Measurements from ENCODE around the gene AUTS2.

Gene AUTS2

DNA sequence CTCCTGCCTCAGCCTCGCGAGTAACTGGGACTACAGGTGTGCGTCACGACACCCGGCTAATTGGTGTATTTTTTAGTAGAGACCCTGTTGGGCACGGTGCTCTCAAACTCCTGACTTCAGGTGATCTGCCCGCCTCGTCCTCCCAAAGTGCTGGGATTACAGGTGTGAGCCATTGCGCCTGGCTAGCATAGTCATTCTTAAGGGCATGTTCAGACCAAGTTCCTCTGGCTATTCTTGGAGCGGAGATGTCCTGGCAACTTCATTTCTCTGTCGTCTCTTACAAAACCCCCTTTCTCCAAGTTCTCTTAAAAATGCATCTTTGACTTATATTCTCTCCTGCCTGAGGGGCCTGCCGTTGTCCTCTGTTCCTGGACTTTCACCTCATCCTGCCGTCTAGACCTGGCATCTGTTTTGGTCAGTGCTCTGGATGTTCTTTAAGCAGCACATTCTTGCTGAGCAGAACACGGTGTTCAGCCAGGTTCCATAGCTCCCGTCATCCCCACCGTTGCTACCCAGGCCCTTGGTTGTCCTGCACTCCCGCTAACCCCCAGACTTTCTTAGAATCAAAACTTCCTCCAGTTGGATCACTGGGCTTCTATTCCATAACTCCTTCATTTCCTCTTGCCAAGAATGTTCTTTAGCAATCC is 1023.8 kb downstream of the AUTS2 start:
- no peak for DNase-seq
- Histone ChIP-seq H3K4me1 (ENCODE audit: control insufficient read depth, low read depth, low read length) (peaks cover 8% of the 10 kb centered on the region), H3K9ac (ENCODE audit: low read length) (no peak overlapping the region), H4K5ac (ENCODE audit: low read length) (no peak overlapping the region), H3K18ac (ENCODE audit: low read length) (no peak overlapping the region), H2BK5ac (ENCODE audit: low read length) (no peak overlapping the region), H4K8ac (ENCODE audit: low read depth, low read length) (no peak overlapping the region), H3K27ac (ENCODE audit: low read depth, low read length) (no peak overlapping the region), H3K56ac (ENCODE audit: low read length) (no peak overlapping the region), H3K79me2 (ENCODE audit: control insufficient read depth, insufficient read depth, low read length) (no peaks in the 10 kb centered on the region), H3K27me3 (ENCODE audit: insufficient read depth, low read length, poor library complexity) (no peaks in the 10 kb centered on the region), H3K36me3 (ENCODE audit: control insufficient read depth, insufficient read depth, low read length) (no peaks in the 10 kb centered on the region), H3K4ac (ENCODE audit: low read depth, low read length) (no peak overlapping the region), H3K79me1 (ENCODE audit: low read length) (no peaks in the 10 kb centered on the region), H2AK5ac (ENCODE audit: low read length) (no peak overlapping the region), H2BK120ac (ENCODE audit: low read depth, low read length) (no peak overlapping the region), H2BK15ac (replicated peaks; ENCODE audit: low read depth) (no peak overlapping the region), H3K4me2 (ENCODE audit: low read length) (no peak overlapping the region), H3K23ac (ENCODE audit: low read length) (no peak overlapping the region), H3K4me3 (ENCODE audit: low read length) (no peak overlapping the region)
- no CpG with 5 or more reads among the region's 17 CpGs for WGBS (ENCODE audit: extremely low coverage, insufficient coverage, low lambda C conversion rate)

DNA sequence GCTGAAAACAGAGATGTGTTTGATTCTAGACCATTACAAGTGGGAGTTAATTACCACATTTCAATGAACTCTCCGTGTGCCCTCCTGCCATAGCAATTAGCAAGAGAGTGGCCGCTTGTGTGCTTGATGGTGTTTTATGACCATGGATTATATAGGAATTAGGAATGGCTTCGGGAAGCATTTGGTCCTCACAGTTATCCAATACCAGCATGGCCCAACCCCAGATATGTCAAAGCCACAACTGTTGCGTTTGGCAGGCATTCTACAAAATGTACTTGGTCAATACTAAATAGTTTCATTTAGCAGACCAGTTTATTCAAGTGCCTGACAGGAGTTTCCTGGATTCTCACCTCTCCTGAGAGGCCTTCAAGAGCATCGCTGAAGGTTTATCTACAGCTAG is 1024.7 kb downstream of the AUTS2 start:
- no peak overlapping the region for H2BK120ac ChIP-seq (ENCODE audit: low read depth, low read length)
- H3K27me3 ChIP-seq (ENCODE audit: insufficient read depth, low read length, poor library complexity): no peaks in the 10 kb centered on the region
- DNase-seq: no peak
- H3K23ac ChIP-seq (ENCODE audit: low read length): no peak overlapping the region
- H3K4me3 ChIP-seq (ENCODE audit: low read length): no peak overlapping the region
- no peak overlapping the region for H2AK5ac ChIP-seq (ENCODE audit: low read length)
- H3K9ac ChIP-seq (ENCODE audit: low read length): no peak overlapping the region
- no peak overlapping the region for H3K18ac ChIP-seq (ENCODE audit: low read length)
- H3K79me1 ChIP-seq (ENCODE audit: low read length): no peaks in the 10 kb centered on the region
- no CpG with 5 or more reads among the region's 5 CpGs for WGBS (ENCODE audit: extremely low coverage, insufficient coverage, low lambda C conversion rate)
- no peak overlapping the region for H4K5ac ChIP-seq (ENCODE audit: low read length)
- H3K56ac ChIP-seq (ENCODE audit: low read length): no peak overlapping the region
- no peak overlapping the region for H3K4me2 ChIP-seq (ENCODE audit: low read length)
- H4K8ac ChIP-seq (ENCODE audit: low read depth, low read length): no peak overlapping the region
- no peaks in the 10 kb centered on the region for H3K36me3 ChIP-seq (ENCODE audit: control insufficient read depth, insufficient read depth, low read length)
- no peak overlapping the region for H3K4ac ChIP-seq (ENCODE audit: low read depth, low read length)
- no peak overlapping the region for H2BK5ac ChIP-seq (ENCODE audit: low read length)
- no peak overlapping the region for H2BK15ac ChIP-seq (replicated peaks; ENCODE audit: low read depth)
- H3K79me2 ChIP-seq (ENCODE audit: control insufficient read depth, insufficient read depth, low read length): no peaks in the 10 kb centered on the region
- H3K27ac ChIP-seq (ENCODE audit: low read depth, low read length): no peak overlapping the region
- H3K4me1 ChIP-seq (ENCODE audit: control insufficient read depth, low read depth, low read length): peaks cover 8% of the 10 kb centered on the region

DNA sequence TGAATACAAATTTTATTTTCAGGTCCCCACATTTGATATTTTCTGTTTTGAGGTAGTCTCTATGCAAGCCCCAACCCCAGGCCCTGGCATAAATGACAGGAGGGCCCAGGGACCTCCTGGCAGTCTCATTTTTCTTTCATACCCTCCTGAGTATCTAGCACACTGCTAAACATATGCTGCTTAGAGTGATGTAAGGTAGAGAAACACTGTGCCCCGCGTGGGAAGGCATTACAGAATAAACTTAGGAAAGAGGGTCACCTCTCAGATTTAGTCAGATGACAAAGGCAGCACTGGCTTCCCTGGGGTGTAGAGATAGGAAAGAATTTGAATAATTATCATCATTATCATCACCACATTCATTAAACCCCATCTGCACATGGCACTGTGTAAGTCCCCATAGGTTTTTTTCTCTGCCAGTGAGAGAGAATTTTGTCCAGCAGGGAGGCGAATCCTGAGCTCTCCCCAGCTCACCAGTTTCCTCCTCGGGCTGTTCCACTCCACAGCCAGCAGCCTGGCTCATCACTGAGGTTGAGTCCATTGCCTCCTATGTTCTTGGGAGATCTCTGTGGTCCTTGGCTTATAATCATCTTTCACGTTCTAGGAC is 1026.3 kb downstream of the AUTS2 start:
- Histone ChIP-seq H3K4ac (ENCODE audit: low read depth, low read length) (no peak overlapping the region), H3K18ac (ENCODE audit: low read length) (no peak overlapping the region), H3K23ac (ENCODE audit: low read length) (no peak overlapping the region), H3K9ac (ENCODE audit: low read length) (no peak overlapping the region), H2BK15ac (replicated peaks; ENCODE audit: low read depth) (no peak overlapping the region), H3K27ac (ENCODE audit: low read depth, low read length) (no peak overlapping the region), H2BK5ac (ENCODE audit: low read length) (no peak overlapping the region), H2BK120ac (ENCODE audit: low read depth, low read length) (no peak overlapping the region), H3K27me3 (ENCODE audit: insufficient read depth, low read length, poor library complexity) (no peaks in the 10 kb centered on the region), H4K5ac (ENCODE audit: low read length) (no peak overlapping the region), H2AK5ac (ENCODE audit: low read length) (no peak overlapping the region), H3K4me1 (ENCODE audit: control insufficient read depth, low read depth, low read length) (peaks cover 6% of the 10 kb centered on the region), H3K4me3 (ENCODE audit: low read length) (no peak overlapping the region), H3K79me2 (ENCODE audit: control insufficient read depth, insufficient read depth, low read length) (no peaks in the 10 kb centered on the region), H3K4me2 (ENCODE audit: low read length) (no peak overlapping the region), H3K36me3 (ENCODE audit: control insufficient read depth, insufficient read depth, low read length) (no peaks in the 10 kb centered on the region), H3K56ac (ENCODE audit: low read length) (no peak overlapping the region), H3K79me1 (ENCODE audit: low read length) (no peaks in the 10 kb centered on the region), H4K8ac (ENCODE audit: low read depth, low read length) (no peak overlapping the region)
- no peak for DNase-seq
- WGBS (ENCODE audit: extremely low coverage, insufficient coverage, low lambda C conversion rate): no CpG with 5 or more reads among the region's 5 CpGs

DNA sequence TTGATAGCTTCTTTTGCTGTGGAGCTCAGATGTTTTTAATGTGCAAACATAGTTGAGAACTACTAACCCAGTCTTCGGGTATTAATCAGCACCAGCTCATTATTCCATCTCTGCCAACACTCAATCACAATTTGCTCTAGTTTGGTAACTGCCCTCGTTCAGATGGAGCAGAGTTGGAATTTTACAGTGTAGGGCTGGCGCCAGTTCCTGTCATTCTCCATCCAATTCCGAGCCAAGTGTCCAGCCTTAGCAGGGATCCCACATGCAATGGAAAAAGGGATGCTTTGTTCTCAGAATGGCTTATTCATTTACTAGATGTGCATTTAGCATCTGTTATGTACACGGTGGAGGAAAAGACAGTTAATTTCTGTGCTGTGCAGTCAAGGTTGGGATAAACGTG is 1029.2 kb downstream of the AUTS2 start:
- no peak overlapping the region for H2BK5ac ChIP-seq (ENCODE audit: low read length)
- H2BK120ac ChIP-seq (ENCODE audit: low read depth, low read length): no peak overlapping the region
- no peak overlapping the region for H3K9ac ChIP-seq (ENCODE audit: low read length)
- no peak overlapping the region for H3K4me3 ChIP-seq (ENCODE audit: low read length)
- peaks cover 7% of the 10 kb centered on the region for H3K4me1 ChIP-seq (ENCODE audit: control insufficient read depth, low read depth, low read length)
- WGBS (ENCODE audit: extremely low coverage, insufficient coverage, low lambda C conversion rate): no CpG with 5 or more reads among the region's 6 CpGs
- no peak overlapping the region for H2BK15ac ChIP-seq (replicated peaks; ENCODE audit: low read depth)
- H3K4me2 ChIP-seq (ENCODE audit: low read length): no peak overlapping the region
- no peaks in the 10 kb centered on the region for H3K79me1 ChIP-seq (ENCODE audit: low read length)
- no peaks in the 10 kb centered on the region for H3K27me3 ChIP-seq (ENCODE audit: insufficient read depth, low read length, poor library complexity)
- no peak for DNase-seq
- H3K23ac ChIP-seq (ENCODE audit: low read length): no peak overlapping the region
- no peak overlapping the region for H4K8ac ChIP-seq (ENCODE audit: low read depth, low read length)
- no peak overlapping the region for H2AK5ac ChIP-seq (ENCODE audit: low read length)
- no peak overlapping the region for H3K18ac ChIP-seq (ENCODE audit: low read length)
- no peak overlapping the region for H3K4ac ChIP-seq (ENCODE audit: low read depth, low read length)
- H3K79me2 ChIP-seq (ENCODE audit: control insufficient read depth, insufficient read depth, low read length): no peaks in the 10 kb centered on the region
- H3K27ac ChIP-seq (ENCODE audit: low read depth, low read length): no peak overlapping the region
- no peak overlapping the region for H4K5ac ChIP-seq (ENCODE audit: low read length)
- no peak overlapping the region for H3K56ac ChIP-seq (ENCODE audit: low read length)
- no peaks in the 10 kb centered on the region for H3K36me3 ChIP-seq (ENCODE audit: control insufficient read depth, insufficient read depth, low read length)

DNA sequence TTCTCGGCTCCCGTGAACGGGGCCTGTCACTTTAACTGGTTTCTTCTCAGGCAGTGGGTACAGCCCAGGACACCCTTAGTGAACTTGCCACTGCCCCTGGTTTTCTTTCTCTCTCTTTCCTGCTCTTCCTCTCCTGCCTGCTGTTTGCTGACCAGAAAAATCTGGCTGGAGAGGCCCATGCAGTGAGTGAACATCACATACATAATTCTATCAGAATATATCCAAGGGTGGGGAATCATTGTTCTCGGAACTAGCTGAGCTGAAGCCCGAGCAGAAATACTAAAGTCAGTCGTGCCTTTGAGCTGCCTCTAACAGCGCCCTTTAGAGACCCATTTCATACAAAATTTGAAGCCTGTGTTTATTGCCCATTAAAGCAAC is 1032.2 kb downstream of the AUTS2 start:
- H2AK5ac ChIP-seq (ENCODE audit: low read length): no peak overlapping the region
- no peaks in the 10 kb centered on the region for H3K79me2 ChIP-seq (ENCODE audit: control insufficient read depth, insufficient read depth, low read length)
- no peak overlapping the region for H3K4ac ChIP-seq (ENCODE audit: low read depth, low read length)
- WGBS (ENCODE audit: extremely low coverage, insufficient coverage, low lambda C conversion rate): no CpG with 5 or more reads among the region's 7 CpGs
- H3K27me3 ChIP-seq (ENCODE audit: insufficient read depth, low read length, poor library complexity): no peaks in the 10 kb centered on the region
- no peak overlapping the region for H3K4me2 ChIP-seq (ENCODE audit: low read length)
- no peak overlapping the region for H4K8ac ChIP-seq (ENCODE audit: low read depth, low read length)
- H3K56ac ChIP-seq (ENCODE audit: low read length): no peak overlapping the region
- no peaks in the 10 kb centered on the region for H3K79me1 ChIP-seq (ENCODE audit: low read length)
- H3K27ac ChIP-seq (ENCODE audit: low read depth, low read length): no peak overlapping the region
- peaks cover 7% of the 10 kb centered on the region for H3K4me1 ChIP-seq (ENCODE audit: control insufficient read depth, low read depth, low read length)
- no peak overlapping the region for H4K5ac ChIP-seq (ENCODE audit: low read length)
- H3K18ac ChIP-seq (ENCODE audit: low read length): no peak overlapping the region
- H3K4me3 ChIP-seq (ENCODE audit: low read length): no peak overlapping the region
- H2BK120ac ChIP-seq (ENCODE audit: low read depth, low read length): no peak overlapping the region
- H2BK5ac ChIP-seq (ENCODE audit: low read length): no peak overlapping the region
- H3K9ac ChIP-seq (ENCODE audit: low read length): no peak overlapping the region
- H3K23ac ChIP-seq (ENCODE audit: low read length): no peak overlapping the region
- H2BK15ac ChIP-seq (replicated peaks; ENCODE audit: low read depth): no peak overlapping the region
- DNase-seq: no peak
- H3K36me3 ChIP-seq (ENCODE audit: control insufficient read depth, insufficient read depth, low read length): no peaks in the 10 kb centered on the region

All from mesendoderm (in vitro differentiated cells).